AG04450 (cell line): ENCODE measurements around the gene SH3RF3. TPM values are rescaled to one million over a fixed set of nuclear protein-coding genes. Genes with fewer than 3 reads are reported as not detected.

Experiments used
- CTCF ChIA-PET: fragments of 300-600, 350-600 bp; formaldehyde crosslinking; extraction: SDS; loops from one replicate; lab custom pipeline; 2022; ENCODE audit warnings: antibody characterized with exemption, inconsistent platforms; lab: Charles Lee
- POLR2A ChIA-PET: fragments of 350-600 bp; formaldehyde crosslinking; extraction: SDS; loops from one replicate; lab custom pipeline; 2021; ENCODE audit warnings: antibody characterized with exemption, inconsistent platforms; lab: Yijun Ruan, JAX
- DNase-seq: peaks from one replicate; pipeline ENCODE4 v3.0.0-alpha.2; 2011; ENCODE audit warnings: low read depth, low spot score
- H3K27ac ChIP-seq: one replicate; pipeline ENCODE4 v1.5.1; 2012; ENCODE audit warnings: low read depth, low read length, control low read depth
- H3K27me3 ChIP-seq: one replicate; pipeline ENCODE4 v1.6.0; 2012; ENCODE audit warnings: low read length; ENCODE audit not compliant: control insufficient read depth, insufficient read depth
- H3K4me3 ChIP-seq: 2 replicates; pipeline ENCODE4 v1.5.1; 2011; ENCODE audit warnings: mild to moderate bottlenecking, low read depth, low read length, control low read depth
- H3K9me3 ChIP-seq: 2 replicates; pipeline ENCODE4 v1.5.1; 2012; ENCODE audit warnings: low read length; ENCODE audit not compliant: control insufficient read depth, insufficient read depth
- CTCF ChIP-seq: IDR thresholded peaks from 2 replicates; pipeline ENCODE4 v1.5.1; 2011; ENCODE audit warnings: low read depth, low read length, control low read depth, inconsistent platforms
- polyA plus RNA-seq: library from polyadenylated mRNA; depleted of rRNA; stranded (reverse); fragments of >200 nt; gene quantifications from 2 replicates; pipeline ENCODE4 v1.2.3, GENCODE V29; 2011

The SH3RF3 gene
- polyA plus RNA-seq, 1 experiment = 5.7 TPM

- no peaks in the 10 kb centered on the region; the same call in 1 of the 2 replicates for H3K9me3 ChIP-seq
- no peak for DNase-seq
- POLR2A ChIA-PET = no interaction called here
- CTCF ChIA-PET = no interaction called here
- H3K4me3 ChIP-seq = no peak overlapping the region
- TF ChIP-seq CTCF = no peak
- H3K27me3 ChIP-seq = no peaks in the 10 kb centered on the region
- no peak overlapping the region for H3K27ac ChIP-seq
Observed at GRCh38 chr2:109460553-109461324, 331.7 kb downstream of the SH3RF3 start.

GRCh38 chr2:109463236-109463635 is 334.2 kb downstream of the SH3RF3 start:
- ChIA-PET POLR2A (no interaction called here), CTCF (no interaction called here)
- Histone ChIP-seq H3K27ac (no peak overlapping the region), H3K9me3 (no peaks in the 10 kb centered on the region), H3K4me3 (no peak overlapping the region), H3K27me3 (no peaks in the 10 kb centered on the region)
- no peak for DNase-seq
- no peak for TF ChIP-seq CTCF

GRCh38 chr2:109463891-109464290 is 334.9 kb downstream of the SH3RF3 start:
- ChIA-PET CTCF (no interaction called here), POLR2A (no interaction called here)
- Histone ChIP-seq H3K27ac (no peak overlapping the region), H3K4me3 (no peak overlapping the region), H3K27me3 (no peaks in the 10 kb centered on the region), H3K9me3 (no peaks in the 10 kb centered on the region)
- DNase-seq = no peak
- TF ChIP-seq CTCF = no peak

GRCh38 chr2:109466674-109467575 is 337.9 kb downstream of the SH3RF3 start:
- ChIA-PET CTCF (interaction anchor here (0.7 kb wide), 1 partner anchor 654 kb away, joined by 7 read pairs; no protein-coding TSS in a partner anchor), POLR2A (interaction anchor here (0.8 kb wide), 1 partner anchor 10 kb away, joined by 4 read pairs; no protein-coding TSS in a partner anchor)
- no peaks in the 10 kb centered on the region for H3K9me3 ChIP-seq
- DNase-seq = no peak
- no peak overlapping the region for H3K4me3 ChIP-seq
- no peak overlapping the region for H3K27ac ChIP-seq
- H3K27me3 ChIP-seq = no peaks in the 10 kb centered on the region
- TF ChIP-seq CTCF = peak; percentile 8; the same call in 1 of the 2 replicates
